ENCODE measurements around the gene MTFR1L. TPM values are rescaled to one million over a fixed set of nuclear protein-coding genes. Genes with fewer than 3 reads are reported as not detected.
A peak's percentile ranks its signal among the peaks of the same experiment; 100 is the strongest.

MTFR1L gene
- total and polyA plus RNA-seq, 7 donors, result 26.1 to 150 (median 106) TPM

DNA sequence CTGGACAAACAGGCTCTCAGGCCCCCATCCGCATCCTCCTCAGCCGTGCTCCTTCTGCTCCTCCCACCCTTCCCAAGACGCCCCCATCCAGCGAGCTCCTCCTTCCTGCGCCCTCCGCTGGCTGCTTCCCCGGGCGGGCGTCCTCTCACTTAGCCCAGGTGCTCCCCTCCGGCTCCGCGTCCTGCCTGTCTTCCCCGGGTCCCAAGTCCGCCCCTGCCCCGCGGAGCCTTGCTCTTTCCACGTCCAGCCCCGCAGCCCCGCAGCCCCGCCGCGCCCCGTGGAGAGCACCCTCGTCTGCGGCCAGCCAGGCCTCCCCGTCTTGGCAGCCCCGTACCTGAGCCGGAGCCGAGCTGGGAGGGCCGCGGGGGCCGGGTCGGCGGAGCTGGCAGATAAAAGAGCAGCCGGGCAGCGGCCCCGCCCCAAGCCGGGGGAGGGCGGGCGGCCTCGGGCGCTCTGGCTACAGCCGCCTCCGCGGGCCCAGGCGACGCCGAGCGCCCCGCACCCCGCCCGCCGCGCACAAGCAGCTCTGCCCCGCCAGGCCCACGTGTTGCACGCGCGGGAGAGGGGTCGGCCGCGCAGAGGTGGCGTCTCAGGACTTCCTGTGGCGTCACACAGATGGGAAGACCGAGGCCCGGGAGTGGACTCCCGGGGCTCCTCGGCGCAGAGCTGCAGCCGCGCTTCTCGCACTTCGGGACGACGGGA is 55.6 kb downstream of the MTFR1L start, which contains the start of gene PAQR7:
Gene PAQR7, minus strand, starts transcription at position 555 of the 702 bp plus-strand sequence. CDS start 11,869 bp downstream, outside the sequence.
- peak; percentile 93 for DNase-seq
- TF ChIP-seq POLR2AphosphoS5 (IDR thresholded peaks at IDR 0.05) (peak; percentile 57 to 85 (median 73)), POLR2A (IDR thresholded peaks at IDR 0.05) (peak; percentile 26 to 53), EP300 (IDR thresholded peaks at IDR 0.05) (no peak)
- TF ChIP-seq, protein P1, sequence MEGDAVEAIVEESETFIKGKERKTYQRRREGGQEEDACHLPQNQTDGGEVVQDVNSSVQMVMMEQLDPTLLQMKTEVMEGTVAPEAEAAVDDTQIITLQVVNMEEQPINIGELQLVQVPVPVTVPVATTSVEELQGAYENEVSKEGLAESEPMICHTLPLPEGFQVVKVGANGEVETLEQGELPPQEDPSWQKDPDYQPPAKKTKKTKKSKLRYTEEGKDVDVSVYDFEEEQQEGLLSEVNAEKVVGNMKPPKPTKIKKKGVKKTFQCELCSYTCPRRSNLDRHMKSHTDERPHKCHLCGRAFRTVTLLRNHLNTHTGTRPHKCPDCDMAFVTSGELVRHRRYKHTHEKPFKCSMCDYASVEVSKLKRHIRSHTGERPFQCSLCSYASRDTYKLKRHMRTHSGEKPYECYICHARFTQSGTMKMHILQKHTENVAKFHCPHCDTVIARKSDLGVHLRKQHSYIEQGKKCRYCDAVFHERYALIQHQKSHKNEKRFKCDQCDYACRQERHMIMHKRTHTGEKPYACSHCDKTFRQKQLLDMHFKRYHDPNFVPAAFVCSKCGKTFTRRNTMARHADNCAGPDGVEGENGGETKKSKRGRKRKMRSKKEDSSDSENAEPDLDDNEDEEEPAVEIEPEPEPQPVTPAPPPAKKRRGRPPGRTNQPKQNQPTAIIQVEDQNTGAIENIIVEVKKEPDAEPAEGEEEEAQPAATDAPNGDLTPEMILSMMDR (IDR thresholded peaks at IDR 0.05), result no peak
- WGBS, 2 donors, result 0 to 1% methylated on average over 75 of the region's 75 CpGs
- H3K4me3 ChIP-seq, result peak within 1 kb of the TSS; percentile 68 to 83 (median 73)
- H3K27me3 ChIP-seq, result no peaks in the 10 kb centered on the region
- intact Hi-C loops (cut with DNase I), result loop anchor here (1.0 kb wide), 1 partner anchor 123 kb away; the partner anchor contains the start of gene PAFAH2
- H3K4me1 ChIP-seq, result peaks cover 0 to 43% (median 29%) of the 10 kb centered on the region in 4 donors
- H3K36me3 ChIP-seq, result peaks cover 0 to under 1% (median 0%) of the 10 kb centered on the region in 4 donors
- no peaks in the 10 kb centered on the region for H3K9me3 ChIP-seq
- H3K27ac ChIP-seq, result peak within 1 kb of the TSS; percentile 83 to 86 (median 86)

DNA sequence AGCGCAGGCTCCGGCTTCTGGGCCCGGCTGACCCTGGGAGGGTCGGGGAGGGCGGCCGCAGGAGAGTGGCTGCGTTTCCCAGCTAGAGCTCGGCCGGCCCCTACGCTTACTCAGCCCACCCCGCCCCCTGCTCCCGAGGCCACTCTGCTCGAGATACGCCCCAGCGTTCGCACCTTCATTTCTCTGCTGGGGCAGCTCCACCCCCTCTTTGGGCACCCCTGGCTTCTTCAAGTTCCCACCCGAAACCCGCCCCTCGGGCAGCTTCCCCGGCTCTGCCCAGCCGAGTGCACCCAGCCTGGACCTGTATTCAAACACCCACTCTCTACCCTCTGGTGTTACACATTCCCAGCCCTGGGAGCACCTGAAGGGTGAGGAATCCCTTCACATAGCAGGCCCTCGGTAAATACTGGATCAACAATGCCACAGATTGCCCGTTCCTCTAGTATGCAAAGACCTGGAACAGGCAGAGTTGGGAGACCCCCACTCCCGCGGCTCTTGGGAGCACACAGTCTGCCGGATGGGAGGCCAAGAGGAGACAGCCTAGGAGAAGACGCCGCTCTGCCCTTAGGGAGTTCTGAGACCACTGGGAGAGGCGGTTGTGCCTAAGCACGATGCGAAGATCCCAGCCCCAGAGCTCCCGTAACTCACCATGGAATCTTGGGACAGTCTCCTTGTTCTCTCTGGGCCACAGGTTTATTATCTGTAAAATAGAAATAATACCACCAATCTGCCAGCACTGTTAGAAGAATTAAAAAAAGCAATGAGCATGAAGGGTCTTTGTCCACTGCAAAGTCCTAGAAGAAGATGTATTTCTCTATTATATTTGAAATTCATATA is 56.3 kb downstream of the MTFR1L start:
- H3K4me3 ChIP-seq, result peak overlapping the region; percentile 68 to 83 (median 73)
- no peaks in the 10 kb centered on the region for H3K27me3 ChIP-seq
- TF ChIP-seq EP300 (IDR thresholded peaks at IDR 0.05) (no peak), POLR2A (IDR thresholded peaks at IDR 0.05) (no peak), POLR2AphosphoS5 (IDR thresholded peaks at IDR 0.05) (no peak)
- TF ChIP-seq, protein P1 (IDR thresholded peaks at IDR 0.05), result no peak
- H3K4me1 ChIP-seq, result peaks cover 0 to 43% (median 29%) of the 10 kb centered on the region in 4 donors
- no peaks in the 10 kb centered on the region for H3K36me3 ChIP-seq
- no peak for DNase-seq
- 31 to 34% methylated on average over 32 of the region's 32 CpGs for WGBS, 2 donors
- H3K27ac ChIP-seq, result peak overlapping the region; percentile 83 to 86 (median 86)
- no peaks in the 10 kb centered on the region for H3K9me3 ChIP-seq
- intact Hi-C loops (cut with DNase I), result loop anchor here (1.0 kb wide), 2 partner anchors 57 to 122 kb away; partner anchors contain the start of genes MTFR1L and PAFAH2

DNA sequence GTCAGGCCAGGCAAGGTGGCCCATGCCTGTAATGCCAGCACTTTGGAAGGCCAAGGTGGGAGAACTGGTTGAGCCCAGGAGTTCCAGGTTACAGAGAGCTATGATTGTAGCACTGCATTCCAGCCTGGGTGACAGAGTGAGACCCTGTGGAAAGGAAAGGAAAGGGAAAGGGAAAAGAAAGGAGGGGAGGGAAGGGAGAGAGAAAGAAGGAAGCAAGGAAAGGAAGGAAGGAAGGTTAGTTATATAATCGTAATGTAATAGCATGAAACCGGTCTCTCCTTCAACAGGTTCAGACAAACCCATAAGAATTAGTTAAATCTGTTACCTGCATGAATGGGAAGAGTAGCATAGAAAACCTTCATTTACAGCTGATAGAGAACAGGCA is 56.9 kb downstream of the MTFR1L start:
- no peak overlapping the region for H3K4me3 ChIP-seq
- 82 to 85% methylated on average over 2 of the region's 2 CpGs for WGBS, 2 donors

DNA sequence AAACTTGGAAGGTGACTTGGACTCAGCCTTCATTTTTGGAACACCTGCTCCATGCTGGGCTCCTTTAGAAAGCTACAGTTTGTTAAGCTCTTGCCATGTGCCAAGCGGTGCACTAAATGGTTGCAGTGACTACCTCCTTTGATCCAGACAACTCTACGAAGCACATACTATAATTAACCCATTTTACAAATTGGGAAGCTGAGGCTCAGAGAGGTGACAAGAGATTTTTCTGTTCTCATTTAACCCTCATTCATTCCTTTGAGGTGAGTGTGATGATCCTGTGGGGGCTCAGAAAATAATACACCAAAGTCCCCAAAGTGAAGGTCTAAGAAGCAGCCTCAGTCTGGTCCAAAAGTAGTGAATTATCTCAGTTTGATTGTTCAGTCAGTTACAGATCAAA is 57.4 kb downstream of the MTFR1L start:
- no peak for TF ChIP-seq EP300 (IDR thresholded peaks at IDR 0.05)
- TF ChIP-seq, protein P1 (IDR thresholded peaks at IDR 0.05), result no peak
- TF ChIP-seq POLR2AphosphoS5 (IDR thresholded peaks at IDR 0.05), result no peak
- no peak for TF ChIP-seq POLR2A (IDR thresholded peaks at IDR 0.05)
- H3K27ac ChIP-seq, result no peak overlapping the region
- H3K9me3 ChIP-seq, result no peaks in the 10 kb centered on the region
- H3K27me3 ChIP-seq, result no peaks in the 10 kb centered on the region
- no peaks in the 10 kb centered on the region for H3K36me3 ChIP-seq
- peaks cover 0 to 33% (median 21%) of the 10 kb centered on the region in 4 donors for H3K4me1 ChIP-seq
- no peak overlapping the region for H3K4me3 ChIP-seq
- 87 to 89% methylated on average over 2 of the region's 2 CpGs for WGBS, 2 donors
- DNase-seq, result no peak
- intact Hi-C loops (cut with DNase I), result no loop called here

More for the DNA sequence above, 56.9 kb downstream of the MTFR1L start:
- DNase-seq, result no peak
- Histone ChIP-seq H3K27me3 (no peaks in the 10 kb centered on the region), H3K4me1 (peaks cover 0 to 37% (median 25%) of the 10 kb centered on the region in 4 donors), H3K36me3 (no peaks in the 10 kb centered on the region), H3K9me3 (no peaks in the 10 kb centered on the region), H3K27ac (peak overlapping the region; percentile 83 to 86 (median 86))
- intact Hi-C loops (cut with DNase I), result loop anchor here (1.0 kb wide), 1 partner anchor 57 kb away; the partner anchor contains the start of gene MTFR1L
- TF ChIP-seq POLR2A (IDR thresholded peaks at IDR 0.05), result no peak
- TF ChIP-seq, protein P1 (IDR thresholded peaks at IDR 0.05), result no peak
- TF ChIP-seq POLR2AphosphoS5 (IDR thresholded peaks at IDR 0.05), result no peak
- no peak for TF ChIP-seq EP300 (IDR thresholded peaks at IDR 0.05)
